Mammary epithelial cell (primary cell): ENCODE data around the gene HLA-DOB.

ENCODE experiments used
- EZH2 ChIP-seq: IDR thresholded peaks from 2 replicates; pipeline ENCODE4 v1.6.1; 2012; ENCODE audit warnings: low read length, inconsistent platforms, borderline replicate concordance
- TF ChIP-seq, protein P1 (sequence below), 2 donors: IDR thresholded peaks in 1 of 2; conservative IDR thresholded peaks in 1 of 2; 2 replicates each; pipeline ENCODE4 v1.5.1; 2011 to 2012; ENCODE audit warnings: inconsistent platforms in 2 of 2, low read length in 2 of 2, mild to moderate bottlenecking in 2 of 2, control low read depth in 1 of 2, low read depth in 1 of 2; ENCODE audit not compliant: insufficient read depth in 1 of 2; ENCODE audit errors: extremely low read depth in 1 of 2

DNA sequence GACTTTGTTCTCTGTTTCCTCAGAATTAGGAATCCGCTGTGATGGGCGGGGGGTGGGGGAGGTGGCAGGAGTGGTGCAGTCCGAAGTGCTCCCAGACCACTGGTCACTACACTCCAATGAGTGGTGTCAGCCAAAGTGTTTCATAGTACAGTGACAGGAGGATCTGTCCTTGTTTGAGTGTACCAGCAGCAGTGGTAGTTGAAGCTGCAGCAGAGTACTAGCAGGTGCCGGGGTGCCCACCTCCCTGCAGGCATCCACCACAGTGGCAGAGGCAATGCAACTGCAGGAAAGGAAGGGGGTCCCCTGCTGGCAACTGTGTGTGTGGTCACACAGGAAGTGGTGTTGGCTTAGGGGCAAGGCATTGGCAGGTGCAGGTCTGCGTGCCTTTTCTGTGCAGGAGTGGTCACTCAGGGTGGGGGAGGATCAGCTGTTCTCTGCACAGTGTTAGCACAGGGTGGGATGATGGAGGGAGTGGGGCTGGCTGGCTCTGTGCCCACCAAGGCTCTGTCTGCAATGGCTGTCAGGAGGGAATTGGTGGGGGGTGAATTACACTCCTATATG, 9.7 kb downstream of the HLA-DOB start:
- TF ChIP-seq, protein P1, sequence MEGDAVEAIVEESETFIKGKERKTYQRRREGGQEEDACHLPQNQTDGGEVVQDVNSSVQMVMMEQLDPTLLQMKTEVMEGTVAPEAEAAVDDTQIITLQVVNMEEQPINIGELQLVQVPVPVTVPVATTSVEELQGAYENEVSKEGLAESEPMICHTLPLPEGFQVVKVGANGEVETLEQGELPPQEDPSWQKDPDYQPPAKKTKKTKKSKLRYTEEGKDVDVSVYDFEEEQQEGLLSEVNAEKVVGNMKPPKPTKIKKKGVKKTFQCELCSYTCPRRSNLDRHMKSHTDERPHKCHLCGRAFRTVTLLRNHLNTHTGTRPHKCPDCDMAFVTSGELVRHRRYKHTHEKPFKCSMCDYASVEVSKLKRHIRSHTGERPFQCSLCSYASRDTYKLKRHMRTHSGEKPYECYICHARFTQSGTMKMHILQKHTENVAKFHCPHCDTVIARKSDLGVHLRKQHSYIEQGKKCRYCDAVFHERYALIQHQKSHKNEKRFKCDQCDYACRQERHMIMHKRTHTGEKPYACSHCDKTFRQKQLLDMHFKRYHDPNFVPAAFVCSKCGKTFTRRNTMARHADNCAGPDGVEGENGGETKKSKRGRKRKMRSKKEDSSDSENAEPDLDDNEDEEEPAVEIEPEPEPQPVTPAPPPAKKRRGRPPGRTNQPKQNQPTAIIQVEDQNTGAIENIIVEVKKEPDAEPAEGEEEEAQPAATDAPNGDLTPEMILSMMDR (conservative IDR thresholded peaks at IDR 0.05 in 1 of 2, IDR thresholded peaks at IDR 0.05 in 1 of 2; ENCODE audit: extremely low read depth in 1 of 2, insufficient read depth in 1 of 2, low read depth in 1 of 2, low read length in 2 of 2), result no peak
- no peak for TF ChIP-seq EZH2
